Fibroblast of skin of left biceps (primary cell): Measurements from ENCODE around the gene NEURL1B.

Experiments
- DNase-seq, 2 experiments: peaks; one replicate each; pipeline ENCODE4 v3.0.0-alpha.2; 2013; ENCODE audit warnings: low read depth in 2 of 2

Gene NEURL1B

GRCh38 chr5:172608773-172609172, 32.3 kb upstream of the NEURL1B start:
- DNase-seq: no peak

GRCh38 chr5:172610643-172611042, 30.4 kb upstream of the NEURL1B start:
- DNase-seq: no peak

GRCh38 chr5:172611913-172612312, 29.1 kb upstream of the NEURL1B start:
- DNase-seq: no peak

GRCh38 chr5:172612771-172613170, 28.3 kb upstream of the NEURL1B start:
- DNase-seq: no peak

- no peak for DNase-seq
Observed at GRCh38 chr5:172616136-172616535, 24.9 kb upstream of the NEURL1B start.

- DNase-seq: no peak
Observed at GRCh38 chr5:172616730-172617129, 24.3 kb upstream of the NEURL1B start.

- DNase-seq: no peak
Observed at GRCh38 chr5:172617817-172618216, 23.2 kb upstream of the NEURL1B start.

GRCh38 chr5:172618574-172619365, 22.3 kb upstream of the NEURL1B start:
- no peak for DNase-seq

- DNase-seq: no peak
Observed at GRCh38 chr5:172620506-172620905, 20.6 kb upstream of the NEURL1B start.

- DNase-seq: no peak
Observed at GRCh38 chr5:172622091-172623046, 18.7 kb upstream of the NEURL1B start.

- DNase-seq: no peak
Observed at GRCh38 chr5:172623313-172623980, 17.6 kb upstream of the NEURL1B start.

GRCh38 chr5:172624083-172624995, 16.7 kb upstream of the NEURL1B start:
- no peak for DNase-seq

GRCh38 chr5:172624996-172625964, 15.8 kb upstream of the NEURL1B start:
- no peak for DNase-seq

GRCh38 chr5:172626031-172626581, 15.0 kb upstream of the NEURL1B start:
- no peak for DNase-seq

- DNase-seq: no peak
Observed at GRCh38 chr5:172630082-172630481, 11.0 kb upstream of the NEURL1B start.

- DNase-seq: no peak
Observed at GRCh38 chr5:172630482-172630881, 10.6 kb upstream of the NEURL1B start.

- DNase-seq: no peak
Observed at GRCh38 chr5:172630986-172631385, 10.1 kb upstream of the NEURL1B start.

- DNase-seq: no peak
Observed at GRCh38 chr5:172632346-172633092, 8.5 kb upstream of the NEURL1B start.
